Measurements from ENCODE around the gene NIPAL3.
"Not testable (repeated sequence)": the region's sequence is repeated elsewhere in the genome, so short reads cannot be mapped to it uniquely, and the experiment has no call there.

NIPAL3 gene

GRCh38 chr1:24441480-24441879 lies 25.9 kb downstream of the NIPAL3 start:
- peaks cover 4 to 8% of the 10 kb centered on the region in 2 donors for H3K4me1 Mint-ChIP-seq (ENCODE audit: low read depth in 2 of 2)
- no peaks in the 10 kb centered on the region for H3K27me3 Mint-ChIP-seq
- no peaks in the 10 kb centered on the region for H3K9me3 Mint-ChIP-seq
- H3K27ac Mint-ChIP-seq, result peak overlapping the region; percentile 7 to 8
- DNase-seq, result no peak
- H3K36me3 Mint-ChIP-seq (ENCODE audit: insufficient read depth), result peaks cover 28% of the 10 kb centered on the region
- no peak overlapping the region for H3K4me3 Mint-ChIP-seq
- no peak for ATAC-seq (replicated peaks)

GRCh38 chr1:24441996-24442668 lies 26.5 kb downstream of the NIPAL3 start:
- Mint-ChIP-seq H3K27me3 (no peaks in the 10 kb centered on the region), H3K36me3 (ENCODE audit: insufficient read depth) (peaks cover 32% of the 10 kb centered on the region), H3K4me3 (no peak overlapping the region), H3K27ac (peak overlapping the region in 1 of 2 donors; percentile 8), H3K9me3 (no peaks in the 10 kb centered on the region), H3K4me1 (ENCODE audit: low read depth in 2 of 2) (peaks cover 4 to 8% of the 10 kb centered on the region in 2 donors)
- ATAC-seq (replicated peaks), result no peak
- no peak for DNase-seq

- peaks cover 35% of the 10 kb centered on the region for H3K36me3 Mint-ChIP-seq (ENCODE audit: insufficient read depth)
- peak overlapping the region in 1 of 2 donors; percentile 79 for H3K27ac Mint-ChIP-seq
- no peak for DNase-seq
- H3K27me3 Mint-ChIP-seq, result no peaks in the 10 kb centered on the region
- ATAC-seq (replicated peaks), result no peak
- H3K9me3 Mint-ChIP-seq, result no peaks in the 10 kb centered on the region
- H3K4me3 Mint-ChIP-seq, result no peak overlapping the region
- peaks cover 4 to 8% of the 10 kb centered on the region in 2 donors for H3K4me1 Mint-ChIP-seq (ENCODE audit: low read depth in 2 of 2)
Observed at GRCh38 chr1:24442764-24443163, 27.2 kb downstream of the NIPAL3 start.

- Mint-ChIP-seq H3K9me3 (no peaks in the 10 kb centered on the region), H3K36me3 (ENCODE audit: insufficient read depth) (peaks cover 35% of the 10 kb centered on the region), H3K27ac (peak overlapping the region in 1 of 2 donors; percentile 79), H3K4me3 (no peak overlapping the region), H3K4me1 (ENCODE audit: low read depth in 2 of 2) (peaks cover 3 to 8% of the 10 kb centered on the region in 2 donors), H3K27me3 (no peaks in the 10 kb centered on the region)
- DNase-seq (no peak), ATAC-seq (replicated peaks) (no peak)
Observed at GRCh38 chr1:24443241-24443656, 27.6 kb downstream of the NIPAL3 start.

GRCh38 chr1:24446446-24446845 lies 30.8 kb downstream of the NIPAL3 start:
- ATAC-seq (replicated peaks); H3K27ac Mint-ChIP-seq; DNase-seq; H3K9me3 Mint-ChIP-seq; H3K4me1 Mint-ChIP-seq (ENCODE audit: low read depth in 2 of 2); H3K4me3 Mint-ChIP-seq; H3K27me3 Mint-ChIP-seq: not testable (repeated sequence)
- peaks cover 42% of the 10 kb centered on the region for H3K36me3 Mint-ChIP-seq (ENCODE audit: insufficient read depth)

GRCh38 chr1:24450316-24450715 lies 34.7 kb downstream of the NIPAL3 start:
- H3K27ac Mint-ChIP-seq, result no peak overlapping the region
- no peak overlapping the region for H3K4me3 Mint-ChIP-seq
- no peaks in the 10 kb centered on the region for H3K27me3 Mint-ChIP-seq
- DNase-seq (no peak), ATAC-seq (replicated peaks) (no peak)
- peaks cover 45% of the 10 kb centered on the region for H3K36me3 Mint-ChIP-seq (ENCODE audit: insufficient read depth)
- no peaks in the 10 kb centered on the region for H3K9me3 Mint-ChIP-seq
- no peaks in the 10 kb centered on the region for H3K4me1 Mint-ChIP-seq (ENCODE audit: low read depth in 2 of 2)

GRCh38 chr1:24450857-24451397 lies 35.3 kb downstream of the NIPAL3 start:
- H3K27ac Mint-ChIP-seq, result peak overlapping the region in 1 of 2 donors; percentile 60
- no peak for DNase-seq
- H3K4me3 Mint-ChIP-seq, result no peak overlapping the region
- H3K4me1 Mint-ChIP-seq (ENCODE audit: low read depth in 2 of 2), result no peaks in the 10 kb centered on the region
- H3K9me3 Mint-ChIP-seq, result no peaks in the 10 kb centered on the region
- ATAC-seq (replicated peaks), result no peak
- peaks cover 44% of the 10 kb centered on the region for H3K36me3 Mint-ChIP-seq (ENCODE audit: insufficient read depth)
- no peaks in the 10 kb centered on the region for H3K27me3 Mint-ChIP-seq

GRCh38 chr1:24451746-24452145 lies 36.1 kb downstream of the NIPAL3 start:
- DNase-seq (no peak), ATAC-seq (replicated peaks) (no peak)
- peak overlapping the region in 1 of 2 donors; percentile 17 for H3K27ac Mint-ChIP-seq
- H3K27me3 Mint-ChIP-seq, result no peaks in the 10 kb centered on the region
- H3K4me3 Mint-ChIP-seq, result no peak overlapping the region
- H3K4me1 Mint-ChIP-seq (ENCODE audit: low read depth in 2 of 2), result no peaks in the 10 kb centered on the region
- H3K36me3 Mint-ChIP-seq (ENCODE audit: insufficient read depth), result peaks cover 44% of the 10 kb centered on the region
- H3K9me3 Mint-ChIP-seq, result no peaks in the 10 kb centered on the region

GRCh38 chr1:24452922-24453485 lies 37.4 kb downstream of the NIPAL3 start:
- ATAC-seq (replicated peaks) (no peak), DNase-seq (no peak)
- no peaks in the 10 kb centered on the region for H3K27me3 Mint-ChIP-seq
- H3K36me3 Mint-ChIP-seq (ENCODE audit: insufficient read depth), result peaks cover 39% of the 10 kb centered on the region
- no peaks in the 10 kb centered on the region for H3K4me1 Mint-ChIP-seq (ENCODE audit: low read depth in 2 of 2)
- H3K4me3 Mint-ChIP-seq, result no peak overlapping the region
- H3K27ac Mint-ChIP-seq, result peak overlapping the region in 1 of 2 donors; percentile 51
- H3K9me3 Mint-ChIP-seq, result no peaks in the 10 kb centered on the region

GRCh38 chr1:24454673-24455072 lies 39.1 kb downstream of the NIPAL3 start:
- Mint-ChIP-seq H3K4me3 (no peak overlapping the region), H3K27ac (no peak overlapping the region), H3K9me3 (no peaks in the 10 kb centered on the region), H3K27me3 (no peaks in the 10 kb centered on the region), H3K4me1 (ENCODE audit: low read depth in 2 of 2) (peaks cover 0 to 1% of the 10 kb centered on the region in 2 donors), H3K36me3 (ENCODE audit: insufficient read depth) (peaks cover 47% of the 10 kb centered on the region)
- no peak for DNase-seq
- no peak for ATAC-seq (replicated peaks)

- Mint-ChIP-seq H3K4me3 (no peak overlapping the region), H3K9me3 (no peaks in the 10 kb centered on the region), H3K27me3 (no peaks in the 10 kb centered on the region), H3K4me1 (ENCODE audit: low read depth in 2 of 2) (peaks cover 0 to 1% of the 10 kb centered on the region in 2 donors), H3K27ac (no peak overlapping the region), H3K36me3 (ENCODE audit: insufficient read depth) (peaks cover 50% of the 10 kb centered on the region)
- ATAC-seq (replicated peaks), result no peak
- no peak for DNase-seq
Observed at GRCh38 chr1:24455272-24455671, 39.7 kb downstream of the NIPAL3 start.

GRCh38 chr1:24457866-24458265 lies 42.3 kb downstream of the NIPAL3 start:
- H3K36me3 Mint-ChIP-seq (ENCODE audit: insufficient read depth), result peaks cover 52% of the 10 kb centered on the region
- no peaks in the 10 kb centered on the region for H3K9me3 Mint-ChIP-seq
- ATAC-seq (replicated peaks) (no peak), DNase-seq (no peak)
- H3K4me3 Mint-ChIP-seq, result no peak overlapping the region
- H3K27ac Mint-ChIP-seq, result no peak overlapping the region
- no peaks in the 10 kb centered on the region for H3K27me3 Mint-ChIP-seq
- H3K4me1 Mint-ChIP-seq (ENCODE audit: low read depth in 2 of 2), result peaks cover 0 to 1% of the 10 kb centered on the region in 2 donors

- Mint-ChIP-seq H3K4me1 (ENCODE audit: low read depth in 2 of 2) (peaks cover 1 to 4% of the 10 kb centered on the region in 2 donors), H3K4me3 (no peak overlapping the region), H3K27me3 (no peaks in the 10 kb centered on the region), H3K27ac (peak overlapping the region in 1 of 2 donors; percentile 14), H3K36me3 (ENCODE audit: insufficient read depth) (peaks cover 39% of the 10 kb centered on the region), H3K9me3 (no peaks in the 10 kb centered on the region)
- no peak for DNase-seq
- no peak for ATAC-seq (replicated peaks)
Observed at GRCh38 chr1:24459551-24460266, 44.1 kb downstream of the NIPAL3 start.

Measured in effector memory CD8-positive, alpha-beta T cell (primary cell).